Ascending aorta (tissue), 2 donors: ENCODE measurements around the gene ITGAD. TPM values are rescaled to one million over a fixed set of nuclear protein-coding genes. Genes with fewer than 3 reads are reported as not detected.
A peak's percentile ranks its signal among the peaks of the same experiment; 100 is the strongest.

Source experiments
- DNase-seq, 2 donors: peaks; one replicate each; pipeline ENCODE4 v3.0.0-alpha.2; 2019; ENCODE audit warnings: low spot score in 2 of 2
- H3K27ac ChIP-seq, 2 donors: fragments of 200-600 bp; sonication (generic); one replicate each; pipeline ENCODE4 v1.5.1; 2016 to 2017; ENCODE audit warnings: mild to moderate bottlenecking in 1 of 2
- H3K27me3 ChIP-seq: fragments of 200-600 bp; sonication (generic); one replicate; pipeline ENCODE4 v1.5.1; 2017
- H3K36me3 ChIP-seq, 2 donors: fragments of 200-600 bp; sonication (generic); one replicate each; pipeline ENCODE4 v1.5.1; 2016
- H3K4me1 ChIP-seq, 2 donors: fragments of 200-600 bp; sonication (generic); one replicate each; pipeline ENCODE4 v1.5.1; 2016 to 2017; ENCODE audit warnings: mild to moderate bottlenecking in 1 of 2
- H3K4me3 ChIP-seq, 2 donors: fragments of 200-600 bp; sonication (generic); one replicate each; pipeline ENCODE4 v1.5.1; 2016 to 2017; ENCODE audit warnings: mild to moderate bottlenecking in 1 of 2
- H3K9me3 ChIP-seq, 2 donors: fragments of 200-600 bp; sonication (generic); one replicate each; pipeline ENCODE4 v1.5.1; 2016
- intact Hi-C: fragments of 100-400 bp; cut with DNase I; formaldehyde crosslinking; loops from one replicate; pipeline ENCODE4 v1.15.1; 2023
- total RNA-seq: library from RNA; depleted of rRNA; stranded (reverse); fragments of >200 nt; gene quantifications from one replicate; pipeline ENCODE4 v1.1.0, GENCODE V29; 2016
- TF ChIP-seq, protein P1 (sequence below), 3 experiments: fragments of 200-600 bp in 2 of 3; fragments of 450-650 bp in 1 of 3; sonication (generic) in 2 of 3; IDR thresholded peaks; one replicate each; pipeline ENCODE4 v1.5.1; 2016 to 2019; ENCODE audit warnings: antibody characterized with exemption in 3 of 3, mild to moderate bottlenecking in 1 of 3, moderate library complexity in 1 of 3

The ITGAD gene
- total RNA-seq, 1 donor from 2014 or later, result not detected

DNA sequence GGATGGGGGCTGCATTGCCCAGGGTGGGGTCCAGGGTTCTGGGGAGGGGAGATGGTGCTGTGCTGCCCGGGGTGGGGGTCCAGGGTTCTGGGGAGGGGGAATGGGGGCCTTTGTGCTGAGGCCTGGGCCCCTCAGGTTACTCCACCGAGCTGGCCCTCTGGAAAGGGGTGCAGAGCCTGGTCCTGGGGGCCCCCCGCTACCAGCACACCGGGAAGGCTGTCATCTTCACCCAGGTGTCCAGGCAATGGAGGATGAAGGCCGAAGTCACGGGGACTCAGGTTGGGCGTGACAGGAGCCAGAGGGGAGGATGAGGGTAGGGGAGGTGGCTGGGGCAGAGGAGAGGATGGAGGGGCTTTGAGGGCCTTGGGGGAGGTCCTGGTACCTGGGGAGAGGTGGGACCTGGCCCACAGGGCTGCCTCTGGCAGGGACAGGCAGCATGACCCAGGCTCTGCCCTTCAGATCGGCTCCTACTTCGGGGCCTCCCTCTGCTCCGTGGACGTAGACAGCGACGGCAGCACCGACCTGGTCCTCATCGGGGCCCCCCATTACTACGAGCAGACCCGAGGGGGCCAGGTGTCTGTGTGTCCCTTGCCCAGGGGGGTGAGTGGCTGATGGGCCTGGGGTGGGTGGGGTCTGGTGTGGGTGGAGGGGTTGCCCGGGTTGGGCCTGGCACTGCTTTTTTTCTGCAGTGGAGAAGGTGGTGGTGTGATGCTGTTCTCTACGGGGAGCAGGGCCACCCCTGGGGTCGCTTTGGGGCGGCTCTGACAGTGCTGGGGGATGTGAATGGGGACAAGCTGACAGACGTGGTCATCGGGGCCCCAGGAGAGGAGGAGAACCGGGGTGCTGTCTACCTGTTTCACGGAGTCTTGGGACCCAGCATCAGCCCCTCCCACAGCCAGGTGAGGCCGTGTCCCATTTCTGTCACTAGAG, 30.4 kb upstream of the ITGAD start:
- H3K27ac ChIP-seq, result no peak overlapping the region
- no peaks in the 10 kb centered on the region for H3K27me3 ChIP-seq
- peak in 1 of 2 donors; percentile 25 for DNase-seq
- H3K36me3 ChIP-seq, result no peaks in the 10 kb centered on the region
- H3K4me1 ChIP-seq, result no peaks in the 10 kb centered on the region
- TF ChIP-seq, protein P1, sequence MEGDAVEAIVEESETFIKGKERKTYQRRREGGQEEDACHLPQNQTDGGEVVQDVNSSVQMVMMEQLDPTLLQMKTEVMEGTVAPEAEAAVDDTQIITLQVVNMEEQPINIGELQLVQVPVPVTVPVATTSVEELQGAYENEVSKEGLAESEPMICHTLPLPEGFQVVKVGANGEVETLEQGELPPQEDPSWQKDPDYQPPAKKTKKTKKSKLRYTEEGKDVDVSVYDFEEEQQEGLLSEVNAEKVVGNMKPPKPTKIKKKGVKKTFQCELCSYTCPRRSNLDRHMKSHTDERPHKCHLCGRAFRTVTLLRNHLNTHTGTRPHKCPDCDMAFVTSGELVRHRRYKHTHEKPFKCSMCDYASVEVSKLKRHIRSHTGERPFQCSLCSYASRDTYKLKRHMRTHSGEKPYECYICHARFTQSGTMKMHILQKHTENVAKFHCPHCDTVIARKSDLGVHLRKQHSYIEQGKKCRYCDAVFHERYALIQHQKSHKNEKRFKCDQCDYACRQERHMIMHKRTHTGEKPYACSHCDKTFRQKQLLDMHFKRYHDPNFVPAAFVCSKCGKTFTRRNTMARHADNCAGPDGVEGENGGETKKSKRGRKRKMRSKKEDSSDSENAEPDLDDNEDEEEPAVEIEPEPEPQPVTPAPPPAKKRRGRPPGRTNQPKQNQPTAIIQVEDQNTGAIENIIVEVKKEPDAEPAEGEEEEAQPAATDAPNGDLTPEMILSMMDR (IDR thresholded peaks at IDR 0.05), result no peak
- intact Hi-C loops, result no loop called here
- H3K4me3 ChIP-seq, result no peak overlapping the region
- no peaks in the 10 kb centered on the region for H3K9me3 ChIP-seq

- intact Hi-C loops, result no loop called here
- Histone ChIP-seq H3K4me3 (no peak overlapping the region), H3K27me3 (no peaks in the 10 kb centered on the region), H3K9me3 (no peaks in the 10 kb centered on the region), H3K36me3 (no peaks in the 10 kb centered on the region), H3K27ac (no peak overlapping the region), H3K4me1 (no peaks in the 10 kb centered on the region)
- peak in 1 of 2 donors; percentile 30 for DNase-seq
- TF ChIP-seq, protein P1 (IDR thresholded peaks at IDR 0.05), result no peak
These were observed 29.4 kb upstream of the ITGAD start for GRCh38 chr16:31363721-31364120.

- no peak overlapping the region for H3K27ac ChIP-seq
- no peaks in the 10 kb centered on the region for H3K36me3 ChIP-seq
- no peak overlapping the region for H3K4me3 ChIP-seq
- TF ChIP-seq, protein P1 (IDR thresholded peaks at IDR 0.05), result no peak
- intact Hi-C loops, result no loop called here
- no peaks in the 10 kb centered on the region for H3K27me3 ChIP-seq
- H3K9me3 ChIP-seq, result no peaks in the 10 kb centered on the region
- H3K4me1 ChIP-seq, result no peaks in the 10 kb centered on the region
- no peak for DNase-seq
These were observed 28.7 kb upstream of the ITGAD start for GRCh38 chr16:31364421-31364820.

GRCh38 chr16:31365131-31365865, 27.8 kb upstream of the ITGAD start:
- H3K4me1 ChIP-seq, result no peaks in the 10 kb centered on the region
- H3K27ac ChIP-seq, result no peak overlapping the region
- no peaks in the 10 kb centered on the region for H3K9me3 ChIP-seq
- DNase-seq, result no peak
- no peak overlapping the region for H3K4me3 ChIP-seq
- H3K36me3 ChIP-seq, result no peaks in the 10 kb centered on the region
- TF ChIP-seq, protein P1 (IDR thresholded peaks at IDR 0.05), result no peak
- H3K27me3 ChIP-seq, result no peaks in the 10 kb centered on the region
- intact Hi-C loops, result no loop called here

DNA sequence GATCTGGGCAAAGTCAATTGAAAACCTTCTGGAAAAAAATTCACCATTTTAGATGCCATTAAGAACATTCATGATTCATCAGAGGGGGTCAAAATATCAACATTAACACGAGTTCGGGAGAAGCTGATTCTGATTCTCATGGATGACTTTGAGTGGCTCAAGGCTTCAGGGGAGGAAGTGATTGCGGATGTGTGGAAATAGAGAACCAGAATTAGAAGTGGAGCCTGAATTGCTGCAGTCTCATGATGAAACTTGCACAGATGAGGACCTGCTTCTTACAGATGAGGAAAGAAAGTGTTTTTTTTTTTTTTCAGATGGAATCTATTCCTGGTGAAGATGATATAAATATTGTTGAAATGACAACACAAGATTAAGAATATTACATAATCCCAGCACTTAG, 25.3 kb upstream of the ITGAD start:
- TF ChIP-seq, protein P1 (IDR thresholded peaks at IDR 0.05), result no peak
- no peaks in the 10 kb centered on the region for H3K4me1 ChIP-seq
- DNase-seq, result no peak
- no peaks in the 10 kb centered on the region for H3K36me3 ChIP-seq
- intact Hi-C loops, result no loop called here
- H3K4me3 ChIP-seq, result no peak overlapping the region
- no peaks in the 10 kb centered on the region for H3K27me3 ChIP-seq
- no peaks in the 10 kb centered on the region for H3K9me3 ChIP-seq
- H3K27ac ChIP-seq, result no peak overlapping the region
